OCI-LY1 (cell line): Measurements from ENCODE around the gene TUSC7.

ENCODE experiments used
- H2AFZ ChIP-seq: fragments of 200-600 bp; sonication (generic), shearing (Covaris generic); 2 replicates; pipeline ENCODE4 v1.6.0; 2014; ENCODE audit warnings: antibody characterized with exemption, mild to moderate bottlenecking, low read length
- H3F3A ChIP-seq: fragments of 200-600 bp; sonication (generic), shearing (Covaris generic); 2 replicates; pipeline ENCODE4 v1.6.0; 2014; ENCODE audit warnings: mild to moderate bottlenecking, antibody characterized with exemption, low read length, moderate library complexity; ENCODE audit not compliant: insufficient read depth
- H3K27ac ChIP-seq: fragments of 200-600 bp; sonication (generic); 2 replicates; pipeline ENCODE4 v1.5.1; 2014; ENCODE audit warnings: low read length, mixed run types, mild to moderate bottlenecking, low read depth; ENCODE audit not compliant: poor library complexity, severe bottlenecking
- H3K27me3 ChIP-seq: fragments of 200-600 bp; sonication (generic); 2 replicates; pipeline ENCODE4 v1.6.0; 2014; ENCODE audit warnings: antibody characterized with exemption, mild to moderate bottlenecking, low read length, moderate library complexity; ENCODE audit not compliant: insufficient read depth
- H3K36me3 ChIP-seq: fragments of 200-600 bp; sonication (generic); 2 replicates; pipeline ENCODE4 v1.6.1; 2014; ENCODE audit warnings: mild to moderate bottlenecking, antibody characterized with exemption, low read length, moderate library complexity, mixed read lengths; ENCODE audit not compliant: insufficient read depth
- H3K4me1 ChIP-seq: fragments of 200-600 bp; sonication (generic); 2 replicates; pipeline ENCODE4 v1.5.1; 2014; ENCODE audit warnings: mild to moderate bottlenecking, low read length, moderate library complexity; ENCODE audit not compliant: insufficient read depth, severe bottlenecking
- H3K4me2 ChIP-seq: fragments of 200-600 bp; sonication (generic), shearing (Covaris generic); 2 replicates; pipeline ENCODE4 v1.6.1; 2014; ENCODE audit warnings: low read length
- H3K4me3 ChIP-seq: fragments of 200-600 bp; sonication (generic); 2 replicates; pipeline ENCODE4 v1.5.1; 2014; ENCODE audit warnings: low read length, low read depth, mild to moderate bottlenecking, mixed read lengths; ENCODE audit not compliant: poor library complexity, severe bottlenecking
- H3K79me2 ChIP-seq: fragments of 200-600 bp; shearing (Covaris generic); 2 replicates; pipeline ENCODE4 v1.6.1; 2016; ENCODE audit warnings: mixed run types, low read length, mixed read lengths; ENCODE audit not compliant: insufficient read depth
- H3K9ac ChIP-seq: fragments of 200-600 bp; sonication (generic), shearing (Covaris generic); 2 replicates; pipeline ENCODE4 v1.6.1; 2014; ENCODE audit warnings: mild to moderate bottlenecking, low read length, mixed read lengths
- H3K9me2 ChIP-seq: fragments of 200-600 bp; sonication (generic), shearing (Covaris generic); 2 replicates; pipeline ENCODE4 v1.6.1; 2014; ENCODE audit warnings: low read depth, mild to moderate bottlenecking, low read length, mixed read lengths
- H3K9me3 ChIP-seq: fragments of 200-600 bp; shearing (Covaris generic); 2 replicates; pipeline ENCODE4 v1.6.1; 2014; ENCODE audit warnings: low read length, mixed read lengths
- H4K20me1 ChIP-seq: fragments of 200-600 bp; sonication (generic), shearing (Covaris generic); 2 replicates; pipeline ENCODE4 v1.6.0; 2016; ENCODE audit warnings: mild to moderate bottlenecking, low read length; ENCODE audit not compliant: insufficient read depth
- EZH2 ChIP-seq: fragments of 200-600 bp; sonication (generic), shearing (Covaris generic); IDR thresholded peaks from 2 replicates; pipeline ENCODE4 v1.8.0; 2017; ENCODE audit warnings: borderline replicate concordance, mixed run types, mild to moderate bottlenecking, antibody characterized with exemption, low read length, moderate library complexity, mixed read lengths
- TF ChIP-seq, protein P1 (sequence below): fragments of 200-600 bp; sonication (generic), shearing (Covaris generic); IDR thresholded peaks from 2 replicates; pipeline ENCODE4 v1.5.1; 2017; ENCODE audit warnings: mild to moderate bottlenecking, antibody characterized with exemption, low read length, moderate library complexity, mixed read lengths

Gene TUSC7

DNA sequence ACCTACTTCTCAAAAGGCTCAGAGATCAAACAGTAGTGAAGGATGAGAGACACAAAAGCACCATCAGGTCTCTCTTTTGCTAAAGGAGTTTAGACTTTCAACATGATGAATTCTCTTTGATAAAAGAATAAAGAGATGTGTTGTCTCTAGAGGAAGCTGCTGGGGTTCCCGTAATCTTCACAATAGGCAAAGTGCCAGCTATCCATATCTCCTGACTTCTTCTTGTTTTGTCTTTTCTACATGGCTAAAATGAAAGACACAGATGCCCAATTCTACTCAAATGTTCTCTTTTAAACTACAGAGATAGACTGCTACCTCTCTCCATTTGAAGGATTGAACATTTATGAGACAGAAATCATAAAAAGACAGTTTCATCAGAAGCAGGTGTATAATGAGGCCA lies 38.4 kb upstream of the TUSC7 start:
- Histone ChIP-seq H3K36me3 (no peaks in the 10 kb centered on the region), H3K9me2 (no peaks in the 10 kb centered on the region), H3K4me3 (no peak overlapping the region), H3K27ac (no peak overlapping the region), H3F3A (no peaks in the 10 kb centered on the region), H3K9ac (no peak overlapping the region), H3K9me3 (no peaks in the 10 kb centered on the region), H3K27me3 (no peaks in the 10 kb centered on the region), H2AFZ (no peak overlapping the region), H3K4me2 (no peak overlapping the region), H3K4me1 (no peaks in the 10 kb centered on the region), H3K79me2 (no peaks in the 10 kb centered on the region), H4K20me1 (no peaks in the 10 kb centered on the region)
- TF ChIP-seq, protein P1, sequence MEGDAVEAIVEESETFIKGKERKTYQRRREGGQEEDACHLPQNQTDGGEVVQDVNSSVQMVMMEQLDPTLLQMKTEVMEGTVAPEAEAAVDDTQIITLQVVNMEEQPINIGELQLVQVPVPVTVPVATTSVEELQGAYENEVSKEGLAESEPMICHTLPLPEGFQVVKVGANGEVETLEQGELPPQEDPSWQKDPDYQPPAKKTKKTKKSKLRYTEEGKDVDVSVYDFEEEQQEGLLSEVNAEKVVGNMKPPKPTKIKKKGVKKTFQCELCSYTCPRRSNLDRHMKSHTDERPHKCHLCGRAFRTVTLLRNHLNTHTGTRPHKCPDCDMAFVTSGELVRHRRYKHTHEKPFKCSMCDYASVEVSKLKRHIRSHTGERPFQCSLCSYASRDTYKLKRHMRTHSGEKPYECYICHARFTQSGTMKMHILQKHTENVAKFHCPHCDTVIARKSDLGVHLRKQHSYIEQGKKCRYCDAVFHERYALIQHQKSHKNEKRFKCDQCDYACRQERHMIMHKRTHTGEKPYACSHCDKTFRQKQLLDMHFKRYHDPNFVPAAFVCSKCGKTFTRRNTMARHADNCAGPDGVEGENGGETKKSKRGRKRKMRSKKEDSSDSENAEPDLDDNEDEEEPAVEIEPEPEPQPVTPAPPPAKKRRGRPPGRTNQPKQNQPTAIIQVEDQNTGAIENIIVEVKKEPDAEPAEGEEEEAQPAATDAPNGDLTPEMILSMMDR: no peak
- no peak for TF ChIP-seq EZH2

DNA sequence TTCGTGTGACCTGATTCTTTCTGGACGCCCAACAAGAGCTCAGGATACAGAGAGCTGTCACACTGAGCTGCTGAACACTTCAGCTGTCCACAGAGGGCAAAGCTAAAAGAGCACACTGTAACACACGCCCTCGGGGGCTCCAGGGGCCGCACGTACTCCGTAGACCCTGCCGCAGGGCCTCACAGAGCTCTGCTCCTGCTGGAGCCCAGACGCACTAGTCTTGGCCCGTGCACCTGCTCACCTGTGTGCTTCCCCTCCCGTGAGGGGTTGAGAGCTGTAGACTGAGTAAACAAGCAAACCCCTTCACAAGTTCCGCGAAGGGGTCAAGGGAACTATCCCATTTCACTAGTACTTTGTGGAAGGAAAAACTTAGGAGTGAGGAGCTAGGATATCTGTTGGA lies 30.7 kb upstream of the TUSC7 start:
- H3K9ac ChIP-seq: no peak overlapping the region
- no peaks in the 10 kb centered on the region for H3K36me3 ChIP-seq
- TF ChIP-seq, protein P1: no peak
- no peak for TF ChIP-seq EZH2
- no peaks in the 10 kb centered on the region for H3K79me2 ChIP-seq
- no peak overlapping the region for H3K27ac ChIP-seq
- H3K9me3 ChIP-seq: no peaks in the 10 kb centered on the region
- H3K27me3 ChIP-seq: no peaks in the 10 kb centered on the region
- no peak overlapping the region for H3K4me3 ChIP-seq
- H2AFZ ChIP-seq: no peak overlapping the region
- H3K4me1 ChIP-seq: no peaks in the 10 kb centered on the region
- no peak overlapping the region for H3K4me2 ChIP-seq
- H4K20me1 ChIP-seq: no peaks in the 10 kb centered on the region
- H3F3A ChIP-seq: no peaks in the 10 kb centered on the region
- H3K9me2 ChIP-seq: no peaks in the 10 kb centered on the region

DNA sequence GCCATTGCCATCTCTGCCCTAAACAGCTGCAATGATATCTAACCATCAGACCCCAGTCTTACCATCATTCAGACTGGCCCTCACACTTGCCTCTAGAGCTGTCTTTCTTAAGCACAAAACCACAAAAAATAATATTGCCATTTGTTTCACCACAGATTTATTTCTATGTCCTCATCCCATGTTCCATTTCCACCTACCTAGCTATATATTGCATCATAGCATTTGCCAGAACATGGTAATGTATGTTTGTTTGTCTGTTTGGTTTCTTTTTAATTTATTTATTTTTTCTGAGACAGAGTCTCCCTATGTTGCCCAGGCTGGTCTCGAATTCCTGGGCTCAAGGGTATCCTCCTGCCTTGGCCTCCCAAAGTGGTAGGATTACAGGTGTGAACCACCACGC lies 18.5 kb upstream of the TUSC7 start:
- Histone ChIP-seq H3F3A (no peaks in the 10 kb centered on the region), H3K9ac (no peak overlapping the region), H3K4me1 (no peaks in the 10 kb centered on the region), H3K9me2 (no peaks in the 10 kb centered on the region), H3K27ac (no peak overlapping the region), H3K27me3 (no peaks in the 10 kb centered on the region), H4K20me1 (no peaks in the 10 kb centered on the region), H3K36me3 (no peaks in the 10 kb centered on the region), H3K79me2 (no peaks in the 10 kb centered on the region), H3K9me3 (no peaks in the 10 kb centered on the region), H2AFZ (no peak overlapping the region), H3K4me3 (no peak overlapping the region), H3K4me2 (no peak overlapping the region)
- no peak for TF ChIP-seq EZH2
- TF ChIP-seq, protein P1: no peak
